IMR-90 (cell line): ENCODE measurements around the gene PATJ. TPM values are rescaled to one million over a fixed set of nuclear protein-coding genes. Genes with fewer than 3 reads are reported as not detected.

Experiments
- ATAC-seq: fragments of 200-7000 bp; cut with Tn5 transposase; 2 replicates; pipeline ENCODE4 v1.9.1; 2020; ENCODE audit warnings: low read depth, mild to moderate bottlenecking, moderate library complexity
- BruUV-seq: library from RNA; stranded (reverse); fragments of 400-500 nt; replicated peaks from 2 replicates; lab custom pipeline; 2021; lab: Mats Ljungman, UMichigan
- CTCF ChIA-PET: fragments of 300-600 bp; formaldehyde crosslinking; extraction: SDS; loops from one replicate; lab custom pipeline; 2021; ENCODE audit warnings: antibody characterized with exemption; lab: Yijun Ruan, JAX
- POLR2A ChIA-PET: fragments of 300-600 bp; sonication (Branson Sonifier 250); formaldehyde crosslinking; loops from one replicate; lab custom pipeline; 2022; ENCODE audit warnings: antibody characterized with exemption; ENCODE audit not compliant: unreplicated experiment; lab: Charles Lee
- DNase-seq: peaks from one replicate; pipeline ENCODE4 v3.0.0; 2013
- H2AFZ ChIP-seq: replicated peaks from 2 replicates; pipeline ENCODE3; 2013; ENCODE audit warnings: low read length, mild to moderate bottlenecking; ENCODE audit not compliant: poor library complexity
- H2AK5ac ChIP-seq: 2 replicates; pipeline ENCODE4 v1.6.1; 2013; ENCODE audit warnings: low read depth, low read length, inconsistent platforms
- H2AK9ac ChIP-seq: replicated peaks from 2 replicates; pipeline ENCODE3; 2013; ENCODE audit warnings: mild to moderate bottlenecking, low read depth, low read length, moderate library complexity; ENCODE audit not compliant: poor library complexity
- H2BK120ac ChIP-seq: 2 replicates; pipeline ENCODE4 v1.6.1; 2013; ENCODE audit warnings: low read depth, low read length, inconsistent platforms
- H2BK15ac ChIP-seq: 3 replicates; pipeline ENCODE4 v1.6.1; 2013; ENCODE audit warnings: low read depth, low read length, inconsistent platforms
- H2BK20ac ChIP-seq: 2 replicates; pipeline ENCODE4 v1.6.1; 2013; ENCODE audit warnings: low read depth, mild to moderate bottlenecking, inconsistent platforms, low read length, moderate library complexity
- H2BK5ac ChIP-seq: 2 replicates; pipeline ENCODE4 v1.6.1; 2013; ENCODE audit warnings: mild to moderate bottlenecking, low read depth, low read length, inconsistent platforms; ENCODE audit not compliant: poor library complexity, severe bottlenecking
- H3K14ac ChIP-seq: replicated peaks from 2 replicates; pipeline ENCODE4 v1.6.1; 2013; ENCODE audit warnings: low read depth, low read length, inconsistent platforms
- H3K18ac ChIP-seq: 2 replicates; pipeline ENCODE4 v1.6.1; 2013; ENCODE audit warnings: low read depth, low read length, control low read depth
- H3K23ac ChIP-seq: 2 replicates; pipeline ENCODE4 v1.6.1; 2013; ENCODE audit warnings: low read depth, low read length, inconsistent platforms
- H3K27ac ChIP-seq: 2 replicates; pipeline ENCODE4 v1.5.1; 2013; ENCODE audit warnings: mild to moderate bottlenecking, control low read depth, low read length; ENCODE audit not compliant: insufficient read depth
- H3K27me3 ChIP-seq: 2 replicates; pipeline ENCODE4 v1.6.1; 2013; ENCODE audit warnings: low read length; ENCODE audit not compliant: control insufficient read depth, insufficient read depth
- H3K36me3 ChIP-seq: 2 replicates; pipeline ENCODE4 v1.6.1; 2013; ENCODE audit warnings: low read length, mixed read lengths; ENCODE audit not compliant: control insufficient read depth, insufficient read depth
- H3K4ac ChIP-seq: 2 replicates; pipeline ENCODE4 v1.6.1; 2013; ENCODE audit warnings: low read depth, low read length, inconsistent platforms
- H3K4me1 ChIP-seq: 2 replicates; pipeline ENCODE4 v1.6.1; 2013; ENCODE audit warnings: low read length, mixed read lengths; ENCODE audit not compliant: control insufficient read depth, insufficient read depth
- H3K4me2 ChIP-seq: 2 replicates; pipeline ENCODE4 v1.6.1; 2013; ENCODE audit warnings: low read depth, mild to moderate bottlenecking, control low read depth, low read length, moderate library complexity
- H3K4me3 ChIP-seq: 2 replicates; pipeline ENCODE4 v1.5.1; 2013; ENCODE audit warnings: low read depth, mild to moderate bottlenecking, control low read depth, low read length, moderate library complexity; ENCODE audit not compliant: insufficient read depth
- H3K56ac ChIP-seq: 2 replicates; pipeline ENCODE4 v1.6.1; 2013; ENCODE audit warnings: low read length, inconsistent platforms; ENCODE audit not compliant: insufficient read depth; ENCODE audit errors: extremely low read depth
- H3K79me1 ChIP-seq, 2 experiments: 2 replicates each; pipeline ENCODE4 v1.6.1; 2013; ENCODE audit warnings: low read length in 2 of 2, inconsistent platforms in 1 of 2, low read depth in 1 of 2
- H3K9ac ChIP-seq: 2 replicates; pipeline ENCODE4 v1.6.1; 2013; ENCODE audit warnings: low read depth, low read length, control low read depth
- H3K9me1 ChIP-seq: 2 replicates; pipeline ENCODE4 v1.6.1; 2013; ENCODE audit warnings: low read length, inconsistent platforms; ENCODE audit not compliant: insufficient read depth
- H3K9me3 ChIP-seq: 2 replicates; pipeline ENCODE4 v1.6.1; 2013; ENCODE audit warnings: low read length; ENCODE audit not compliant: control insufficient read depth, insufficient read depth
- H4K20me1 ChIP-seq: 2 replicates; pipeline ENCODE4 v1.6.1; 2013; ENCODE audit warnings: low read length, inconsistent platforms; ENCODE audit not compliant: insufficient read depth
- H4K5ac ChIP-seq: 2 replicates; pipeline ENCODE4 v1.6.1; 2013; ENCODE audit warnings: mild to moderate bottlenecking, low read depth, low read length, control low read depth
- H4K8ac ChIP-seq, 2 experiments: 2 replicates each; pipeline ENCODE4 v1.6.1; 2013; ENCODE audit warnings: low read depth in 2 of 2, low read length in 2 of 2, control low read depth in 1 of 2, inconsistent platforms in 1 of 2
- H4K91ac ChIP-seq: 2 replicates; pipeline ENCODE4 v1.6.1; 2013; ENCODE audit warnings: low read depth, low read length, inconsistent platforms; ENCODE audit not compliant: insufficient read depth
- BHLHE40 ChIP-seq: fragments of 150-350 bp; IDR thresholded peaks from 2 replicates; pipeline ENCODE4 v1.6.1; 2016; ENCODE audit warnings: mild to moderate bottlenecking, low read depth, low read length
- CEBPB ChIP-seq: IDR thresholded peaks from 2 replicates; pipeline ENCODE4 v1.6.1; 2012; ENCODE audit warnings: low read depth, low read length, improper control_type of control experiment
- CHD1 ChIP-seq: IDR thresholded peaks from 2 replicates; pipeline ENCODE4 v1.6.1; 2012; ENCODE audit warnings: low read depth, low read length, improper control_type of control experiment
- CTCF ChIP-seq: conservative IDR thresholded peaks from 2 replicates; pipeline ENCODE4 v1.5.1; 2012; ENCODE audit warnings: mild to moderate bottlenecking, low read depth, low read length, improper control_type of control experiment
- ELK1 ChIP-seq: fragments of 150-350 bp; IDR thresholded peaks from 2 replicates; pipeline ENCODE4 v1.6.1; 2016; ENCODE audit warnings: low read depth, mild to moderate bottlenecking, low read length, moderate library complexity, borderline replicate concordance
- FOS ChIP-seq: fragments of 150-350 bp; IDR thresholded peaks from 2 replicates; pipeline ENCODE4 v1.6.1; 2016; ENCODE audit warnings: low read depth, low read length
- MAFK ChIP-seq: IDR thresholded peaks from 2 replicates; pipeline ENCODE4 v1.6.1; 2012; ENCODE audit warnings: low read depth, low read length, improper control_type of control experiment
- MAZ ChIP-seq: IDR thresholded peaks from 2 replicates; pipeline ENCODE4 v1.6.1; 2012; ENCODE audit warnings: low read depth, mild to moderate bottlenecking, low read length, improper control_type of control experiment, moderate library complexity, borderline replicate concordance
- MXI1 ChIP-seq: IDR thresholded peaks from 2 replicates; pipeline ENCODE4 v1.6.1; 2012; ENCODE audit warnings: low read depth, mild to moderate bottlenecking, low read length, moderate library complexity, borderline replicate concordance
- NFE2L2 ChIP-seq: fragments of 150-350 bp; IDR thresholded peaks from 2 replicates; pipeline ENCODE4 v1.6.1; 2016; ENCODE audit warnings: low read depth, mild to moderate bottlenecking, low read length
- POLR2A ChIP-seq: IDR thresholded peaks from 2 replicates; pipeline ENCODE4 v1.6.1; 2012; ENCODE audit warnings: mild to moderate bottlenecking, low read depth, low read length
- RAD21 ChIP-seq: IDR thresholded peaks from 2 replicates; pipeline ENCODE4 v1.6.1; 2012; ENCODE audit warnings: low read length, improper control_type of control experiment
- RCOR1 ChIP-seq: IDR thresholded peaks from 2 replicates; pipeline ENCODE4 v1.6.1; 2012; ENCODE audit warnings: mild to moderate bottlenecking, low read length, improper control_type of control experiment; ENCODE audit not compliant: insufficient replicate concordance
- RFX5 ChIP-seq: IDR thresholded peaks from 2 replicates; pipeline ENCODE4 v1.8.0; 2012; ENCODE audit warnings: low read depth, mild to moderate bottlenecking, low read length, moderate library complexity
- SMC3 ChIP-seq: fragments of 150-350 bp; IDR thresholded peaks from 2 replicates; pipeline ENCODE4 v1.6.1; 2016; ENCODE audit warnings: low read depth, mild to moderate bottlenecking, antibody characterized with exemption, low read length, moderate library complexity
- USF2 ChIP-seq: fragments of 150-350 bp; IDR thresholded peaks from 2 replicates; pipeline ENCODE4 v1.6.1; 2017; ENCODE audit warnings: mild to moderate bottlenecking, antibody characterized with exemption, low read length, low read depth
- WGBS, 2 experiments: methylation state at CpG; one replicate each; pipeline versions ENCODE4 v1.1.5 to v1.1.7; 2013; ENCODE audit warnings: missing lambda C conversion rate in 2 of 2; ENCODE audit not compliant: insufficient read length in 1 of 2; ENCODE audit errors: extremely low coverage in 2 of 2; 5-methylcytosine and 5-hydroxymethylcytosine counted together
- dilution Hi-C: fragments of 300-500 bp; cut with HindIII; formaldehyde crosslinking; loops from one replicate; pipeline ENCODE4 v1.14.3; 2018; ENCODE audit warnings: low sequenced_read_pairs; ENCODE audit not compliant: unreplicated experiment
- in situ Hi-C: fragments of 300-500 bp; cut with MboI; formaldehyde crosslinking; loops from 3 replicates; pipeline ENCODE4 v1.14.3; 2019; ENCODE audit warnings: low sequenced_read_pairs, inconsistent platforms, mixed read lengths
- intact Hi-C: fragments of 100-400 bp; cut with micrococcal nuclease; formaldehyde crosslinking; loops from 2 replicates; pipeline ENCODE4 v1.10.0; 2022
- polyA plus RNA-seq, 3 experiments: library from polyadenylated mRNA; depleted of rRNA; stranded (reverse); fragments of >200 nt; gene quantifications; 2 replicates each; pipeline ENCODE4 v1.2.3, GENCODE V29; 2012; ENCODE audit warnings: low replicate concordance in 1 of 3
- total RNA-seq: library from RNA; depleted of rRNA; stranded (reverse); fragments of >200 nt; gene quantifications from 2 replicates; pipeline ENCODE4 v1.2.3, GENCODE V29; 2012

The PATJ gene
- total and polyA plus RNA-seq, 2 of the 4 experiments (the other 2 are of a cell fraction), result 2.0 to 3.4 TPM

GRCh38 chr1:61770131-61770530 is 27.9 kb downstream of the PATJ start:
- no peak for ATAC-seq
- ChIA-PET POLR2A (no interaction called here), CTCF (no interaction called here)
- no peak overlapping the region for H2BK20ac ChIP-seq
- no peak overlapping the region for H3K56ac ChIP-seq
- H2BK5ac ChIP-seq, result no peak overlapping the region
- H2AK9ac ChIP-seq, result no peak overlapping the region
- no peak for DNase-seq
- no peak overlapping the region for H3K18ac ChIP-seq
- no peaks in the 10 kb centered on the region for H3K79me1 ChIP-seq
- in situ Hi-C loops (no loop called here), intact Hi-C loops (no loop called here), dilution Hi-C loops (no loop called here)
- BruUV-seq, result no TSS peak
- no peak overlapping the region for H2AK5ac ChIP-seq
- H4K5ac ChIP-seq, result no peak overlapping the region
- no peak overlapping the region for H4K8ac ChIP-seq
- no peak overlapping the region for H3K9ac ChIP-seq
- H2BK120ac ChIP-seq, result no peak overlapping the region
- no CpG with 5 or more reads among the region's 1 CpG for WGBS, 2 experiments
- no peaks in the 10 kb centered on the region for H3K4me1 ChIP-seq
- TF ChIP-seq FOS (no peak), SMC3 (no peak), USF2 (no peak), CEBPB (no peak), BHLHE40 (no peak), ELK1 (no peak), RAD21 (no peak), NFE2L2 (no peak), POLR2A (no peak), MAFK (no peak), CHD1 (no peak), RFX5 (no peak), MXI1 (no peak), RCOR1 (no peak), CTCF (no peak), MAZ (no peak)
- H3K4me2 ChIP-seq, result no peak overlapping the region
- no peaks in the 10 kb centered on the region for H4K20me1 ChIP-seq
- H2BK15ac ChIP-seq, result no peak overlapping the region
- H3K14ac ChIP-seq, result no peak overlapping the region
- H2AFZ ChIP-seq, result no peak overlapping the region
- H3K9me3 ChIP-seq, result no peaks in the 10 kb centered on the region
- H3K27ac ChIP-seq, result no peak overlapping the region
- no peak overlapping the region for H3K4ac ChIP-seq
- H3K27me3 ChIP-seq, result no peaks in the 10 kb centered on the region
- no peaks in the 10 kb centered on the region; the same call in 1 of the 2 replicates for H3K9me1 ChIP-seq
- no peaks in the 10 kb centered on the region for H3K36me3 ChIP-seq
- no peak overlapping the region for H3K4me3 ChIP-seq
- no peak overlapping the region for H3K23ac ChIP-seq
- H4K91ac ChIP-seq, result no peak overlapping the region
